HG02981 (cell line): ENCODE data around the gene RSPH6A.
"Not testable (repeated sequence)": the region's sequence is repeated elsewhere in the genome, so short reads cannot be mapped to it uniquely, and the experiment has no call there.

Experiments
- ATAC-seq: cut with Tn5 transposase; IDR thresholded peaks from one replicate; pipeline ENCODE4 v1.9.1; 2021; ENCODE audit warnings: mild to moderate bottlenecking, moderate library complexity; ENCODE audit not compliant: unreplicated experiment

The RSPH6A gene

GRCh38 chr19:45767410-45767880, 47.7 kb downstream of the RSPH6A start:
- ATAC-seq: no peak

GRCh38 chr19:45766869-45767346, 48.2 kb downstream of the RSPH6A start:
- ATAC-seq: no peak

DNA sequence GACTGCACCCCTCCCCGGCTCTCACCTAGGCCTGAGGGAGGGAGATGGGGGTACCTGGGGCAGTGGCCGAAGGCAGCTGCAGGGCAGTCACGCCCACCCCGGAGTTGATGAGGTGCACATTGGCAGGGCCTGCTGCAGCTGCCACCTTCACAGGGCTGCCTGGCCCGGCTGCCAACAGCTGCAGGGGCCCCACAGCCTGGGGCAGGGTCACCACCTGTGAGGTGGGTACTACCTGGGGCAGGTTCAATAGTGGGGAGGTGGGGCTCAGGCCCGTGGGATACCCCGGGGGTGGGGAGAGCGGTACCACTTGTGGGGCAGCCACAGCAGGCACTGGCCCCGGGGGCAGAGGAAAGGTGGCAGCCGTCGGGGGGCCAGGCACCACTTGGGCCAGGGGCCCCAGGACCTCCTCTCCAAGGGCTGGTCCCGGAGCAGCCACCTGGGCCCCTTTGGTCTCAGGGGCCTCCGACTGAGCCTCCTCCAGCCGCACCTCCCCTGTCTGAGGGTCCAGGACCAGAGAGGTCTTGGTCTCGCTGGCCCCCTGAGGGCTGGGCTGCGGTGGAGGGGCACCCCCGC, 48.7 kb downstream of the RSPH6A start:
- ATAC-seq: no peak

- ATAC-seq: no peak
Measured at GRCh38 chr19:45765702-45766295, 49.3 kb downstream of the RSPH6A start.

- no peak for ATAC-seq
Measured at GRCh38 chr19:45764945-45765701, 50.0 kb downstream of the RSPH6A start.

- no peak for ATAC-seq
Measured at GRCh38 chr19:45764475-45764874, 50.6 kb downstream of the RSPH6A start.

DNA sequence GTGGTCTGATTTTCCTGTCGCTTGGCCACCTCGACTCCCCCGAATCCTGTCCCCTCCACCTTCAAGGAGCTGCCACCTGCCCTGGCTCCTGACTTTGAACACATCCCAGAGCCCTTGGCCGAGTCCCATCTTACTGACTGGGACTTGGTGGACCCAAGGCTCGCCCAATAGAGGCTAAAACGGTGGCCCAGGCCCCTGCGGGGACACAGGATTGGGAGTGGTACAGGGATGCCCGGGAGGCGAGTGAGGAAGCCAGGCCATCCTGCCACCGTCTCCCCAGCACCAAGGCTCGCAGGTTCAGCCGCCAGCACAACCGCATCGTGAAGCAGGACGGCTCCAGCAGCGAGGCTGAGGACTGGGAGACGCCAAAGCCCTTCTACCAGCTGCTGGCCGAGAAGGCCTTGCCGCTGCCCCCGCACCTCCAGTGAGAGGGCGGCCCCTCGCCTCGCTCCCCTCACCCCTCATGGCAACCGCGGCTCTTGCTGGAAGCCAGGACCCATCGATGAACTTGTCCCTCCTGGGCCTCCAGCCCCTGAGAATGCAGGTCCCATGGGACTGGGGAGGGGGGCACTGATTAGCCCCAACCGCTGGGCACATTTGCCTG, 51.3 kb downstream of the RSPH6A start:
- no peak for ATAC-seq

DNA sequence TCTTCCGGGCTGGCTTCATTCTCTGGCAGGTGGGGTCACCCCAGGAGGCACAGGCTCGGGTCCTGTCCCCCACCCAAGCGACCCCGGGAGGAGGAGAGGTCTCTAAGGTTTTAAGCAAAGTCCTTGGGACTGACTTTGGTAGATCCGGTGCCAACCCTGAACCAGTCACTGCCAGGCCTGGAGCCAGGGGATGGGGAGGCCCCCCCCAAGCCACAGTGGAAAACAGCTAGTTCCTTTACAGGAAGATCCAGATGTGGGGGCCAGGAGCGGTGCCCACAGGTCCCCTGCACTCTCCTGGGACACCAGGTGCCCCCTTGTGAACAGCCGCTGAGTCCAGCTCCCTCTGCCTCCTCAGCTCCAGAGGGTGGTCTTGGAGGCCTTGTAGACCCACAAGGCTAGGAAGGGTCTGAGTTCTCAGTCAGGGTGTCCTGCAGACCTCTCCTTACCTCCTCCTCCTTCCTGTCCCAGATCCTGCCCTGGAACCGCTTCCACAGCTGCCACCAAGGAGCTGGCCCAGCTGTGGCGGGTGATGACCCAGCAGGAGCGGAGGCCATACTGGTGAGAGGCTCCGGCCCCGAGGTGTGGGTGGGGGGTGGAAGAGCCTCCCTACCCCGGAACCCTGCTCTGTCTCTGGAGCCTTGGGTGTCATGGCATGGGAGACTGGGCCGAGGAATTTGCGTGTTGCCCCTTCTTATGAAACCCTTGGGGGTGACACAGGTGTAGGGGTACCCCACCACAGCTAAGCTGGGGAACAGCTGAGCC, 52.1 kb downstream of the RSPH6A start:
- ATAC-seq: no peak

DNA sequence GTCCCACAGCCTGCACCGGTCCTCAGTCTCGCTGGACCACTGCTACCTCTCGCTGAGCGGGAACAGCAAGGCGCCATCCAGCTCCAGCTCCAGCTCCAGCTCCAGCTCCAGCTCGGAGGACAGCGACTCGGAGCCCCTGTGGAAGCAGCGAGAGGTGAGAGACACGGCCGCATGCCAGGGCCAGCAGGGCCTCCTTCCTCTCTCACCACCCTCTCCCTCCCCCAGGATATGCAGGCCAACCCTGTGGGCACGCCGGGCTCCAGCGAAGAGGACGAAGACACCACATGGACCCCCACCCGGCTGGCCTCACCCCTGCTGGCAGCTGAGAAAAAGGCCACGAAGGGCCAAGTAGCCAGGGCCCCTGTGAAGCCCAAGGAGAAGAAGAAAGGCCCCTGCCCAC, 53.4 kb downstream of the RSPH6A start:
- ATAC-seq: no peak

GRCh38 chr19:45758921-45759320, 56.2 kb downstream of the RSPH6A start:
- no peak for ATAC-seq

GRCh38 chr19:45757695-45758094, 57.4 kb downstream of the RSPH6A start:
- no peak for ATAC-seq

DNA sequence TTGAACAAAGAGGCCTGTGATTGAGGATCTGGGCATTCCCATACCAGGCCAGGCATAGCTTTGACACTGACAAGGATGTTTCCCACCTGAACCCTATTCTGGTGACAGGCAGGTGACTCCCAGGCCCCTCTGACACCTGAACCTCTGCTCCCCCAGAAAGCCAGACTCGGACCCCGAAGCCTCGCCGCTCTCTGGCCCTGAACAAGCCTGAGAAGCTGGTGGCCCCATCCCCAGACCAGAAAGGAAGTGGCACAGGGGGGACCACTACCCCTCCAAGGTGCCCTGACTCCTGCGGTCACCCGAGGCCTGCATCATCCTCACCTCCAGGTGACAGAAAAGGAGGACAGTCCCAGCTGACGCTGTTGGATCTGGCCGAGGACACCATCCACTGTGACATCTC, 60.8 kb downstream of the RSPH6A start:
- ATAC-seq: no peak

- no peak for ATAC-seq
Measured at GRCh38 chr19:45753548-45753947, 61.6 kb downstream of the RSPH6A start.

- no peak for ATAC-seq
Measured at GRCh38 chr19:45752639-45753038, 62.5 kb downstream of the RSPH6A start.

GRCh38 chr19:45751483-45751882, 63.6 kb downstream of the RSPH6A start:
- not testable (repeated sequence) for ATAC-seq

DNA sequence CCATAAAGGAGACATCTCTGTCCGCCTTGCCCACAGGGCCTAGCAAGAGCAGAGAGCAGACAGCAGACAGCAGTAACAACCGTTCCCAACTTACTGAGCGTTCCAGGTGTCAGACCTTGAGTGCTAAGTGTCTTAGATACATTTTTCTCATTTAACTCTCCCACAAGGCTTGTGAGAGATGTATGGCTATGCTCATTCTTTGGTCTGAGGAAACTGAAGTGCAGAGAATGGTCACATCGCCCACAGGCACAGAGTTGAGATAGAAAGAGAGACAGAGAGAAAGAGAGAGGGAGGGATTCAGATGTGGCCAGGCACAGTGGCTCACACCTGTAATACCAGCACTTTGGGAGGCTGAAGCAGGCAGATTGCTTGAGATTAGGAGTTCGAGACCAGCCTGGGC, 67.6 kb downstream of the RSPH6A start:
- ATAC-seq: no peak

DNA sequence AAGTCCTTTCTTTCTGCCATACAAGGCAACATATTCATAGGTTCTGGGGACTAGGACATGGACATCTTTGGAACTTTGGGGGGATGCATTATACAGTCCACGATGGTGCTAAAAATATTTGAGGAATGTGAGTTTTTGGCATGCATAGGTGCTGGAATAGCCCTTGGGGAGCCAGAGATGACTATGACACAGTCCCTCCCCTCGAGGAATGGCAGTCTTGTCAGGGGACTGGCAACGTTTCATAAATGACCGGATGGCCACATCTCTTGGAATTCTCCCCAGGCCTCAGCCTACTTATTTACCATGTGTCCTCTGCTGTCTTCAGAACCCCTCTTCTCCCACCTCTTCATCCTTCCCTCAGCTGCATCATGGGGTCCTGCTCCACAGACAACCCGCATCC, 68.2 kb downstream of the RSPH6A start:
- no peak for ATAC-seq
